ENCODE measurements around the gene TAF4.
"Not testable (repeated sequence)": the region's sequence is repeated elsewhere in the genome, so short reads cannot be mapped to it uniquely, and the experiment has no call there.

Gene TAF4

GRCh38 chr20:62003567-62004405 lies 61.9 kb downstream of the TAF4 start:
- DNase-seq (ENCODE audit: low read depth, low spot score), result no peak

GRCh38 chr20:62002882-62003480 lies 62.7 kb downstream of the TAF4 start:
- DNase-seq (ENCODE audit: low read depth, low spot score), result no peak

GRCh38 chr20:62001178-62001715 lies 64.4 kb downstream of the TAF4 start:
- no peak for DNase-seq (ENCODE audit: low read depth, low spot score)

- DNase-seq (ENCODE audit: low read depth, low spot score), result no peak
Measured at GRCh38 chr20:61998343-61999121, 67.1 kb downstream of the TAF4 start.

GRCh38 chr20:61997891-61998290 lies 67.8 kb downstream of the TAF4 start:
- no peak for DNase-seq (ENCODE audit: low read depth, low spot score)

- no peak for DNase-seq (ENCODE audit: low read depth, low spot score)
Measured at GRCh38 chr20:61997372-61997771, 68.3 kb downstream of the TAF4 start.

GRCh38 chr20:61994546-61994945 lies 71.1 kb downstream of the TAF4 start:
- DNase-seq (ENCODE audit: low read depth, low spot score), result no peak

GRCh38 chr20:61993058-61993457 lies 72.6 kb downstream of the TAF4 start:
- no peak for DNase-seq (ENCODE audit: low read depth, low spot score)

GRCh38 chr20:61991476-61991875 lies 74.2 kb downstream of the TAF4 start:
- no peak for DNase-seq (ENCODE audit: low read depth, low spot score)

- DNase-seq (ENCODE audit: low read depth, low spot score), result no peak
Measured at GRCh38 chr20:61990484-61990883, 75.2 kb downstream of the TAF4 start.

GRCh38 chr20:61989741-61990140 lies 75.9 kb downstream of the TAF4 start:
- DNase-seq (ENCODE audit: low read depth, low spot score), result no peak

GRCh38 chr20:61988665-61989064 lies 77.0 kb downstream of the TAF4 start:
- no peak for DNase-seq (ENCODE audit: low read depth, low spot score)

GRCh38 chr20:61986762-61987321 lies 78.8 kb downstream of the TAF4 start:
- no peak for DNase-seq (ENCODE audit: low read depth, low spot score)

GRCh38 chr20:61985096-61985495 lies 80.6 kb downstream of the TAF4 start:
- no peak for DNase-seq (ENCODE audit: low read depth, low spot score)

- not testable (repeated sequence) for DNase-seq (ENCODE audit: low read depth, low spot score)
Measured at GRCh38 chr20:61984431-61984830, 81.2 kb downstream of the TAF4 start.

- no peak for DNase-seq (ENCODE audit: low read depth, low spot score)
Measured at GRCh38 chr20:61983965-61984364, 81.7 kb downstream of the TAF4 start.

- no peak for DNase-seq (ENCODE audit: low read depth, low spot score)
Measured at GRCh38 chr20:61982951-61983315, 82.7 kb downstream of the TAF4 start.

- DNase-seq (ENCODE audit: low read depth, low spot score), result no peak
Measured at GRCh38 chr20:61982191-61982950, 83.3 kb downstream of the TAF4 start.

- not testable (repeated sequence) for DNase-seq (ENCODE audit: low read depth, low spot score)
Measured at GRCh38 chr20:61981691-61982090, 84.0 kb downstream of the TAF4 start.

GRCh38 chr20:61980647-61981583 lies 84.8 kb downstream of the TAF4 start:
- no peak for DNase-seq (ENCODE audit: low read depth, low spot score)
